HCT116 (cell line): Measurements from ENCODE around the gene LRP1B. TPM values are rescaled to one million over a fixed set of nuclear protein-coding genes. Genes with fewer than 3 reads are reported as not detected.

Source experiments
- ATAC-seq: fragments of 200-7000 bp; cut with Tn5 transposase; 2 replicates; pipeline ENCODE4 v1.9.1; 2020; ENCODE audit warnings: mild to moderate bottlenecking, moderate library complexity
- BruUV-seq: library from RNA; stranded (reverse); fragments of 400-500 nt; replicated peaks from 2 replicates; lab custom pipeline; 2021; lab: Mats Ljungman, UMichigan
- CTCF ChIA-PET: fragments of 300-600 bp; sonication (Branson Sonifier 250); formaldehyde crosslinking; loops from one replicate; lab custom pipeline; 2021; ENCODE audit warnings: antibody characterized with exemption; lab: Charles Lee
- POLR2A ChIA-PET: fragments of 300-600, 350-600 bp; sonication (Branson Sonifier 250); formaldehyde crosslinking; loops from one replicate; lab custom pipeline; 2021; ENCODE audit warnings: antibody characterized with exemption; lab: Charles Lee
- RAD21 ChIA-PET, 2 experiments: fragments of 300-600 bp; sonication (Branson Sonifier 250); formaldehyde crosslinking; loops; one replicate each; lab custom pipeline; 2023; ENCODE audit warnings: low total read pairs in 2 of 2; ENCODE audit not compliant: uncharacterized antibody in 2 of 2, unreplicated experiment in 2 of 2, low non-redundant PET in 1 of 2; lab: Charles Lee
- DNase-seq: peaks from one replicate; pipeline ENCODE4 v3.0.0-alpha.2; 2010; ENCODE audit warnings: low read depth, low spot score
- H2AFZ ChIP-seq: fragments of 200-600 bp; shearing (Covaris generic), sonication (generic); 2 replicates; pipeline ENCODE4 v1.6.1; 2017; ENCODE audit warnings: low read depth, mixed run types, mixed read lengths, antibody characterized with exemption, low read length; ENCODE audit not compliant: poor library complexity, severe bottlenecking
- H3K27ac ChIP-seq: 2 replicates; pipeline ENCODE4 v1.5.1; 2012; ENCODE audit warnings: low read depth, low read length
- H3K27me3 ChIP-seq: fragments of 200-600 bp; sonication (generic); 2 replicates; pipeline ENCODE4 v1.6.1; 2016; ENCODE audit warnings: mixed run types, low read length, mixed read lengths; ENCODE audit not compliant: insufficient read depth
- H3K36me3 ChIP-seq, 2 experiments: fragments of 200-500 bp in 1 of 2; fragments of 200-600 bp in 1 of 2; sonication (Bioruptor generic) in 1 of 2; sonication (generic) in 1 of 2; 2 replicates each; pipeline versions ENCODE4 v1.5.1 to v1.6.1; 2014 to 2016; ENCODE audit warnings: low read length in 2 of 2, inconsistent platforms in 1 of 2, mixed read lengths in 1 of 2, mixed run types in 1 of 2; ENCODE audit not compliant: insufficient read depth in 2 of 2, control insufficient read depth in 1 of 2
- H3K4me1 ChIP-seq, 2 experiments: fragments of 200-600 bp in 1 of 2; sonication (generic) in 1 of 2; 2 replicates each; pipeline versions ENCODE4 v1.5.1 to v1.6.1; 2012 to 2017; ENCODE audit warnings: low read length in 2 of 2, inconsistent platforms in 1 of 2, mild to moderate bottlenecking in 1 of 2, mixed read lengths in 1 of 2, mixed run types in 1 of 2, moderate library complexity in 1 of 2; ENCODE audit not compliant: insufficient read depth in 2 of 2, control insufficient read depth in 1 of 2
- H3K4me2 ChIP-seq: fragments of 200-600 bp; sonication (generic); 2 replicates; pipeline ENCODE4 v1.6.1; 2017; ENCODE audit warnings: mixed run types, low read length, mixed read lengths
- H3K4me3 ChIP-seq, 2 experiments: fragments of 200-600 bp in 1 of 2; sonication (generic) in 1 of 2; replicated peaks in 1 of 2; 2 replicates each; pipeline ENCODE4 v1.5.1; 2011 to 2016; ENCODE audit warnings: low read length in 2 of 2, control low read depth in 1 of 2, low read depth in 1 of 2, mild to moderate bottlenecking in 1 of 2, mixed read lengths in 1 of 2, mixed run types in 1 of 2
- H3K79me2 ChIP-seq: fragments of 200-600 bp; sonication (generic); 2 replicates; pipeline ENCODE4 v1.6.1; 2017; ENCODE audit warnings: mild to moderate bottlenecking, mixed run types, low read length, moderate library complexity, mixed read lengths; ENCODE audit not compliant: insufficient read depth
- H3K9ac ChIP-seq: fragments of 200-600 bp; sonication (generic); 2 replicates; pipeline ENCODE4 v1.6.1; 2016; ENCODE audit warnings: low read length, mixed read lengths
- H3K9me2 ChIP-seq: fragments of 200-600 bp; sonication (generic), shearing (Covaris generic); 2 replicates; pipeline ENCODE4 v1.6.1; 2017; ENCODE audit warnings: mixed run types, mild to moderate bottlenecking, moderate library complexity; ENCODE audit not compliant: insufficient read depth
- H3K9me3 ChIP-seq, 2 experiments: fragments of 200-500 bp in 1 of 2; fragments of 200-600 bp in 1 of 2; sonication (Bioruptor generic) in 1 of 2; sonication (generic) in 1 of 2; 2 replicates each; pipeline ENCODE4 v1.6.1; 2014 to 2017; ENCODE audit warnings: low read length in 2 of 2, mixed read lengths in 2 of 2, inconsistent platforms in 1 of 2, low read depth in 1 of 2, mild to moderate bottlenecking in 1 of 2, mixed run types in 1 of 2, moderate library complexity in 1 of 2; ENCODE audit not compliant: control insufficient read depth in 1 of 2, insufficient read depth in 1 of 2
- H4K20me1 ChIP-seq: fragments of 200-600 bp; sonication (generic), shearing (Covaris generic); 2 replicates; pipeline ENCODE4 v1.6.1; 2017; ENCODE audit warnings: mixed run types, mild to moderate bottlenecking, moderate library complexity; ENCODE audit not compliant: insufficient read depth
- CEBPB ChIP-seq: IDR thresholded peaks from 2 replicates; pipeline ENCODE4 v1.6.1; 2012; ENCODE audit warnings: low read depth
- EZH2 ChIP-seq: fragments of 200-600 bp; sonication (generic); IDR thresholded peaks from 2 replicates; pipeline ENCODE4 v1.6.1; 2017; ENCODE audit warnings: antibody characterized with exemption, mixed run types
- POLR2A ChIP-seq: IDR thresholded peaks from 2 replicates; pipeline ENCODE4 v1.7.0; 2011; ENCODE audit warnings: borderline replicate concordance; ENCODE audit not compliant: insufficient read depth, insufficient read length; ENCODE audit errors: extremely low read depth
- POLR2AphosphoS5 ChIP-seq: IDR thresholded peaks from 2 replicates; pipeline ENCODE4 v1.6.1; 2011; ENCODE audit warnings: mild to moderate bottlenecking, low read depth, low read length, moderate library complexity
- RAD21 ChIP-seq: IDR thresholded peaks from 2 replicates; pipeline ENCODE4 v1.6.1; 2012; ENCODE audit warnings: low read depth, mild to moderate bottlenecking
- SP1 ChIP-seq: IDR thresholded peaks from 2 replicates; pipeline ENCODE4 v1.6.1; 2012; ENCODE audit warnings: low read depth
- TCF7L2 ChIP-seq: IDR thresholded peaks from 2 replicates; pipeline ENCODE4 v1.7.0; 2011; ENCODE audit warnings: borderline replicate concordance, inconsistent platforms; ENCODE audit not compliant: insufficient read depth, insufficient read length; ENCODE audit errors: extremely low read depth
- YY1 ChIP-seq: IDR thresholded peaks from 2 replicates; pipeline ENCODE4 v1.6.1; 2011; ENCODE audit warnings: low read length, low read depth, moderate library complexity, mild to moderate bottlenecking; ENCODE audit not compliant: insufficient replicate concordance; ENCODE audit errors: extremely low read depth
- ZBTB33 ChIP-seq: IDR thresholded peaks from 2 replicates; pipeline ENCODE4 v1.6.1; 2011; ENCODE audit warnings: mild to moderate bottlenecking, low read length, moderate library complexity; ENCODE audit not compliant: insufficient replicate concordance; ENCODE audit errors: extremely low read depth
- intact Hi-C: fragments of 100-400 bp; cut with micrococcal nuclease; formaldehyde crosslinking; loops from 2 replicates; pipeline ENCODE4 v1.10.0; 2022
- total RNA-seq: library from RNA; stranded (reverse); gene quantifications from one replicate; pipeline ENCODE4 v1.2.1, GENCODE V29; 2021; ENCODE audit not compliant: unreplicated experiment

LRP1B gene
- total RNA-seq, 1 experiment from 2014 or later, result 0.34 TPM

GRCh38 chr2:141927536-141927935 lies 203.3 kb downstream of the LRP1B start:
- Histone ChIP-seq H2AFZ (no peak overlapping the region), H3K4me1 (no peaks in the 10 kb centered on the region), H3K27me3 (no peaks in the 10 kb centered on the region), H3K9me2 (no peaks in the 10 kb centered on the region), H3K4me2 (no peak overlapping the region), H4K20me1 (no peaks in the 10 kb centered on the region), H3K27ac (no peak overlapping the region), H3K4me3 (no peak overlapping the region), H3K36me3 (no peaks in the 10 kb centered on the region), H3K9me3 (no peaks in the 10 kb centered on the region), H3K9ac (no peak overlapping the region), H3K79me2 (no peaks in the 10 kb centered on the region)
- ATAC-seq (no peak), DNase-seq (no peak)
- ChIA-PET CTCF (no interaction called here), RAD21 (no interaction called here), POLR2A (interaction anchor here (0.7 kb wide), 1 partner anchor 145 kb away, joined by 3 read pairs; no protein-coding TSS in a partner anchor)
- intact Hi-C loops, result no loop called here
- no TSS peak for BruUV-seq
- TF ChIP-seq RAD21 (no peak), ZBTB33 (no peak), YY1 (no peak), POLR2A (no peak), CEBPB (no peak), EZH2 (no peak)

GRCh38 chr2:141925511-141925910 lies 205.3 kb downstream of the LRP1B start:
- Histone ChIP-seq H3K4me3 (no peak overlapping the region), H2AFZ (no peak overlapping the region), H4K20me1 (no peaks in the 10 kb centered on the region)
- no TSS peak for BruUV-seq
- POLR2A ChIA-PET, result no interaction called here
- no peak for DNase-seq
- TF ChIP-seq TCF7L2 (no peak), SP1 (no peak), POLR2A (no peak), EZH2 (no peak), POLR2AphosphoS5 (no peak)
- TF ChIP-seq, all 23 proteins: peak for 0
- RAD21 ChIA-PET, result no interaction called here
- H3K4me2 ChIP-seq, result no peak overlapping the region
- no peaks in the 10 kb centered on the region for H3K9me3 ChIP-seq
- intact Hi-C loops, result no loop called here
- H3K79me2 ChIP-seq, result no peaks in the 10 kb centered on the region
- ATAC-seq, result no peak
- H3K9ac ChIP-seq, result no peak overlapping the region
- H3K36me3 ChIP-seq, result no peaks in the 10 kb centered on the region
- H3K27me3 ChIP-seq, result no peaks in the 10 kb centered on the region
- CTCF ChIA-PET, result no interaction called here
- no peak overlapping the region for H3K27ac ChIP-seq
- H3K4me1 ChIP-seq, result no peaks in the 10 kb centered on the region
- no peaks in the 10 kb centered on the region for H3K9me2 ChIP-seq
